ENCODE data around the gene MYO3B.

GRCh38 chr2:170567429-170567828 is 389.5 kb downstream of the MYO3B start:
- TF ChIP-seq CTCF (IDR thresholded peaks at IDR 0.05), result no peak
- no peak for TF ChIP-seq ZFX (IDR thresholded peaks at IDR 0.05; ENCODE audit: borderline replicate concordance)
